ENCODE results near the gene SLC6A6. TPM values are rescaled to one million over a fixed set of nuclear protein-coding genes. Genes with fewer than 3 reads are reported as not detected.

The SLC6A6 gene
- total RNA-seq, 3 donors from 2014 or later: 4.4 to 11.2 (median 10.5) TPM

DNA sequence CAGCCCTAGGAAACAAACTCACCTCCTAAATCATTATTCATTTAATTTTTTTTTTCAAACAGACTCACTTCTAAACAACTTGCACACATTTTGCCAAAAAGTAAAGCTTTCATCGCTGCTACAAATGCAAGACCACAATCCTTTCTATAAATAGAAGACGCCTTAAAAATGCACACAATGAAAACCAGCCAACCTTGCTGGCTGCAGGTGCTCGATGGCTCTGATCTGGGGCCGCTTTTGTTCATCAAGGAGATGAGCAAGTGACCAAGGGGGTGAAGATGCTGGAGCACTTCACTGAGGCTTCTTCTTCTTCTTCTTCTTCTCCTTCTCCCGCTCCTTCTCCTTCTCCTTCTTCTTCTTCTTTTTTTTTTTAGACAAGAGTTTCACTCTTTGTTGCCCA is 12.7 kb upstream of the SLC6A6 start:
- TF ChIP-seq, protein P1, sequence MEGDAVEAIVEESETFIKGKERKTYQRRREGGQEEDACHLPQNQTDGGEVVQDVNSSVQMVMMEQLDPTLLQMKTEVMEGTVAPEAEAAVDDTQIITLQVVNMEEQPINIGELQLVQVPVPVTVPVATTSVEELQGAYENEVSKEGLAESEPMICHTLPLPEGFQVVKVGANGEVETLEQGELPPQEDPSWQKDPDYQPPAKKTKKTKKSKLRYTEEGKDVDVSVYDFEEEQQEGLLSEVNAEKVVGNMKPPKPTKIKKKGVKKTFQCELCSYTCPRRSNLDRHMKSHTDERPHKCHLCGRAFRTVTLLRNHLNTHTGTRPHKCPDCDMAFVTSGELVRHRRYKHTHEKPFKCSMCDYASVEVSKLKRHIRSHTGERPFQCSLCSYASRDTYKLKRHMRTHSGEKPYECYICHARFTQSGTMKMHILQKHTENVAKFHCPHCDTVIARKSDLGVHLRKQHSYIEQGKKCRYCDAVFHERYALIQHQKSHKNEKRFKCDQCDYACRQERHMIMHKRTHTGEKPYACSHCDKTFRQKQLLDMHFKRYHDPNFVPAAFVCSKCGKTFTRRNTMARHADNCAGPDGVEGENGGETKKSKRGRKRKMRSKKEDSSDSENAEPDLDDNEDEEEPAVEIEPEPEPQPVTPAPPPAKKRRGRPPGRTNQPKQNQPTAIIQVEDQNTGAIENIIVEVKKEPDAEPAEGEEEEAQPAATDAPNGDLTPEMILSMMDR (IDR thresholded peaks at IDR 0.05): no peak
- no peaks in the 10 kb centered on the region for H3K36me3 ChIP-seq (ENCODE audit: low read depth)
- ATAC-seq: no peak
- peaks cover 6% of the 10 kb centered on the region for H3K4me1 ChIP-seq (ENCODE audit: low read depth)
- DNase-seq: no peak
- H3K4me3 ChIP-seq: no peak overlapping the region
- intact Hi-C loops (cut with DNase I, micrococcal nuclease): no loop called here
- no peaks in the 10 kb centered on the region for H3K9me3 ChIP-seq

DNA sequence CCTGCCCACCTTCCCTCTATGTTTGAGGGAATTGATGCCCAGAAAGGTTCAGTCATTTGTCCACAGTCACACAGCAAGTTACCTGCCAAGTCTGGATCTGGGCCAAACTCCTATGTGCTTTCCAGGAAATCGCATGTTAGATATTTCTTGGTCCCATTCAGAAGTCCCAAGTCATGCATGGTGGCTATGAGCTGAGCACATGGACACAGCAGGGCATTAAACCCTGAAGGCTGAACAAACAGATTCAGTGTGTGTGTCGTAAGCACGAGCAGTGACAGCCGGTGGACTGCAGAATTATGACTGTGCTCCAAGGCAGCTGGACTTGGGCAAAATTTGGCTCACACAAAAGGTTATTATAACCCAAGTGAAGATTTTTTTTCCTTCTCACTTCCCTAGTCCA is 11.4 kb upstream of the SLC6A6 start:
- DNase-seq (no peak), ATAC-seq (peak; percentile 84)
- TF ChIP-seq, protein P1 (IDR thresholded peaks at IDR 0.05): no peak
- intact Hi-C loops (cut with DNase I, micrococcal nuclease): no loop called here
- H3K4me1 ChIP-seq (ENCODE audit: low read depth): peaks cover 6% of the 10 kb centered on the region
- H3K9me3 ChIP-seq: no peaks in the 10 kb centered on the region
- no peaks in the 10 kb centered on the region for H3K36me3 ChIP-seq (ENCODE audit: low read depth)
- no peak overlapping the region for H3K4me3 ChIP-seq

DNA sequence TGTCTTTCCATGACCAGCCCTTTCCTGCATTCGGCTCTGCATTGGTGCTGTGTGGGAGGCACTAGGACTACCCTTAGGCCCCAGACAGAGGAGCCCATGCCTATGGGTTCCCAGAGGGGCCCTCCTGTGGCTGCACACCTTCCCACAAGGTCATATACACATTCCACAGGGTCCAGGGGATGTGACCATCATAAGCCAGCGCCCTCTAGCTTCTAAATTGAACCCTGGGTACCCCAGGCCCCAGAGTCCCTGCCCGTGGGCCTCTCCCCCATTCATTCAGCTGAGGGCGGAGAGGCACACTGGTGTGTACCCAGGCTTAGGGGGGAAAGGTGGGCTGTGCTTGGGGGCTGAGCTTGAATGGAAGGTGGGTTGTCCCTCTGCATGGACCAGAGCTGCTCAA is 10.2 kb upstream of the SLC6A6 start:
- intact Hi-C loops (cut with DNase I, micrococcal nuclease): no loop called here
- TF ChIP-seq, protein P1 (IDR thresholded peaks at IDR 0.05): no peak
- no peak for ATAC-seq

DNA sequence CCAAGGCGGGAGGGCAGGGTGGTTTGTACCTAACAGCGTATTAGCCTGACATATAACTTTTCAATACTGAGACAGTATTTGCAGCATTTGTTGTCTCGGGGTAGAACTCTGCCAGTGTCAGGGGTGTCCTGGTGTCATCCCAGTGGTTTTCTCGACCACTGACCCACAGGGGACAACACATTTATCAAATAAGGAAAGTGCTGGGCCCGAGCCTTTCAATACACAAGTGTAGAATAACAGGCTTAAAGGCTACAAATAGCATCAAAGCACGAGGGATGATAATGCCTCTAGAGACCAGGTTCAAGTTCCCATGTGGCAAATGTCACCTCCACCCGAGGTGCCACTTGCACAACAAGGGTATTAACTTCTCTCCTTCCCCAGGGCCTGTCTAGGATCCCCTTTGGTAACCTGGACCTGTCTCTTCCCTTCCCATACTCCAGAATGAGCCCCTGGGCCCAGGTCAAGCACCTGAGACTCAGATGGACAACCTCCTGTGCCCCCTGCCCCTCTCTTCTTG is 9.5 kb upstream of the SLC6A6 start:
- no peak for ATAC-seq
- no peaks in the 10 kb centered on the region for H3K36me3 ChIP-seq (ENCODE audit: low read depth)
- TF ChIP-seq, protein P1 (IDR thresholded peaks at IDR 0.05): no peak
- DNase-seq: no peak
- peaks cover 11% of the 10 kb centered on the region for H3K4me1 ChIP-seq (ENCODE audit: low read depth)
- H3K4me3 ChIP-seq: no peak overlapping the region
- no peaks in the 10 kb centered on the region for H3K9me3 ChIP-seq
- intact Hi-C loops (cut with DNase I, micrococcal nuclease): no loop called here

More for the DNA sequence above, 10.2 kb upstream of the SLC6A6 start:
- no peak overlapping the region for H3K4me3 ChIP-seq
- H3K9me3 ChIP-seq: no peaks in the 10 kb centered on the region
- H3K36me3 ChIP-seq (ENCODE audit: low read depth): no peaks in the 10 kb centered on the region
- H3K4me1 ChIP-seq (ENCODE audit: low read depth): peaks cover 10% of the 10 kb centered on the region
- no peak for DNase-seq

DNA sequence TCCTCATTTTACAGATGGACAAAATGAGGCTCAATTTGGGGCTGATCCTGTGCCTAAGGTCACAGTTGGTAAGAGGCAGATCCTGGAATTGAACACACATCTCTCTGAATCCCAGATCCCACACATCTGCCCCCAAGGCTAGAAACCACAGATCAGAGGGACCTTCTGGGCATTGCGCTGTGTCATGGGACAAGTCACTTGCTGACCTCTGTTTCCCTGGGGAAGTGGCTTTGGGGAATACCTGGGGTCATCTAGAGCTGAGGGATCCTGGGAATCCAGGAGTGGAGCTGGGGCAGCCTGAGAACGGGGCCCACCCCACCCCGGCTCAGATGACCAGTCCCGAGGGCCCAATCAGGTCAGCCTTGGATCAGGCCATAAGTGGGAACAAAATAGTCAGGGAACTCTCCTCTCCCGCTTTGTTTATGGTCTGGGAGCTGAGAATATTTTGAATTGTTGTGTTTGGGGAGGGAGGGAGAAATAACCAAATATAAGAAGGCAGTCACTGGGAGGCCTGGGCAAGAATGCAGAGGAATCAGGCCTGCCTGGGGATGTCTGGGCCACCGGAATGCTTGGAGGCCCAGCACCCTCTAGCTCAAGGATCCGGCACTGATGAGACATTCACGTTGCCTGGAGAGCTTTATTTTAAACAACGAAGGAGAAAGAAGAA is 8.8 kb upstream of the SLC6A6 start:
- ATAC-seq: peak; percentile 11
- DNase-seq: no peak
- H3K4me3 ChIP-seq: no peak overlapping the region
- TF ChIP-seq, protein P1 (IDR thresholded peaks at IDR 0.05): no peak
- H3K36me3 ChIP-seq (ENCODE audit: low read depth): no peaks in the 10 kb centered on the region
- peaks cover 11% of the 10 kb centered on the region for H3K4me1 ChIP-seq (ENCODE audit: low read depth)
- no peaks in the 10 kb centered on the region for H3K9me3 ChIP-seq
- intact Hi-C loops (cut with DNase I, micrococcal nuclease): no loop called here
